Adrenal gland (tissue), 12 donors: ENCODE results near the gene MBNL2. TPM values are rescaled to one million over a fixed set of nuclear protein-coding genes. Genes with fewer than 3 reads are reported as not detected.

ENCODE experiments used
- DNase-seq, 7 donors: peaks; one replicate each; pipeline ENCODE4 v3.0.0-alpha.2; 2019 to 2020
- H3K27ac ChIP-seq, 5 donors: fragments of 200-600 bp; sonication (generic) in 4 of 5; 1 replicate in 3 of 5; 2 replicates in 2 of 5; pipeline versions ENCODE4 v1.5.1 to v1.8.0; 2016 to 2020; ENCODE audit warnings: mild to moderate bottlenecking in 1 of 5
- H3K27me3 ChIP-seq: fragments of 200-600 bp; 2 replicates; pipeline ENCODE4 v1.8.0; 2021
- H3K36me3 ChIP-seq, 2 donors: fragments of 200-600 bp; replicated peaks in 1 of 2; 1 replicate in 1 of 2; 2 replicates in 1 of 2; pipeline versions ENCODE4 v1.5.1 to v1.8.0; 2018 to 2022
- H3K4me1 ChIP-seq, 2 donors: fragments of 200-600 bp; replicated peaks in 1 of 2; 1 replicate in 1 of 2; 2 replicates in 1 of 2; pipeline versions ENCODE4 v1.5.1 to v1.8.0; 2018 to 2021
- H3K4me3 ChIP-seq, 4 donors: fragments of 200-600 bp; sonication (generic) in 3 of 4; one replicate each; pipeline ENCODE4 v1.5.1; 2016 to 2018
- H3K9me3 ChIP-seq, 3 donors: fragments of 200-600 bp; sonication (generic) in 1 of 3; replicated peaks in 1 of 3; 1 replicate in 2 of 3; 2 replicates in 1 of 3; pipeline versions ENCODE4 v1.5.1 to v1.8.0; 2016 to 2021
- POLR2A ChIP-seq, 2 donors: fragments of 450-650 bp; IDR thresholded peaks; one replicate each; pipeline ENCODE4 v1.6.1; 2017; ENCODE audit warnings: antibody characterized with exemption in 2 of 2, mild to moderate bottlenecking in 2 of 2, moderate library complexity in 1 of 2
- WGBS, 4 donors: extraction: QIAGEN DNeasy Blood & Tissue Kit in 2 of 4; methylation state at CpG; one replicate each; pipeline versions ENCODE4 v1.1.5 to v1.1.7; 2013 to 2017; 5-methylcytosine and 5-hydroxymethylcytosine counted together
- intact Hi-C, 2 donors: fragments of 100-400 bp; cut with DNase I; formaldehyde crosslinking; loops; one replicate each; pipeline versions ENCODE4 v1.14.1 to v1.15.0; 2022 to 2023
- polyA plus RNA-seq, 3 donors: library from polyadenylated mRNA; stranded (reverse); fragments of 200-250 nt in 2 of 3; fragments of 350-450 nt in 1 of 3; fragmentation: Illumina TruSeq in 1 of 3; extraction: RNeasy Lipid Tissue Mini Kit (QIAGEN cat#74804) in 1 of 3; gene quantifications; one replicate each; pipeline ENCODE4 v1.2.3, GENCODE V29; 2013 to 2014
- total RNA-seq, 9 donors: library from RNA; depleted of rRNA in 4 of 9; stranded (reverse); fragments of >200 nt in 4 of 9; fragments of 120-200 nt in 1 of 9; fragmentation: NEBNext Ultra II Directional in 1 of 9; extraction: Animal tissue kit (Norgen Biotek cat#: 25700) in 1 of 9; gene quantifications; one replicate each; pipeline versions ENCODE4 v1.1.0 to v1.2.4, GENCODE V29; 2013 to 2023
- TF ChIP-seq, protein P1 (sequence below), 6 experiments: fragments of 450-650 bp in 4 of 6; fragments of 200-600 bp in 2 of 6; sonication (generic) in 1 of 6; IDR thresholded peaks; 1 replicate in 5 of 6; 2 replicates in 1 of 6; pipeline versions ENCODE4 v1.5.1 to v1.8.0; 2016 to 2021; ENCODE audit warnings: antibody characterized with exemption in 6 of 6, mild to moderate bottlenecking in 2 of 6, moderate library complexity in 1 of 6
- donor health status: healthy with polysubstance abuse.
- donor health status: Bipolar disorder and iron deficiency.
- donor health status: DM: yes; HTN: yes; CAD: no.
- donor health status: DM: no; HTN: no; CAD: no.
- donor health status: DM: no; HTN: no; CAD: no.
- donor health status: DM: yes; HTN: yes; CAD: no.

Gene MBNL2
- total and polyA plus RNA-seq, 12 donors = 29.2 to 250 (median 130) TPM

DNA sequence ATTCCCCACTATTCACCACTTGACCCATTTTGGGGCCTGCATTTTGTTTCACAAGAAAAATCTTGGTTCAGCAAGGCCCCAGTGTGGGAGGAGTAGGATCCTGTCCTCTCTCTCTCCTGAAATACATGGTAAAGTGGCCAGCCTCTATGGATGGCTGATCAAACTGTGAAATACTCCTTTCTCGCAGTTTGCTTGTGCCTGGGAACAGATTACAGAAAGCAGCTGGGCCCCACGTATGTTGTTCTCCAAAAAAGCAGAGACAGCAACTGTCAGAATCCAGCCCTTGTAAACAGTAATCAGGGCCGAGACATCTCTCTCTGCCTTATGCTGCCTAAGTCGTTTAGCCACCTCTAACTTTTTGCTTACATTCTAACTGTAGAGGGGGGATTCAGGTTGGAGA, 150.8 kb downstream of the MBNL2 start:
- H3K4me3 ChIP-seq = no peak overlapping the region
- peaks cover 0 to 34% of the 10 kb centered on the region in 2 donors for H3K36me3 ChIP-seq
- no peaks in the 10 kb centered on the region for H3K27me3 ChIP-seq
- no peaks in the 10 kb centered on the region for H3K9me3 ChIP-seq
- no peak overlapping the region for H3K27ac ChIP-seq
- no peak for DNase-seq
- intact Hi-C loops = no loop called here
- H3K4me1 ChIP-seq = peaks cover 9 to 19% of the 10 kb centered on the region in 2 donors
- no peak for TF ChIP-seq POLR2A (IDR thresholded peaks at IDR 0.05)
- TF ChIP-seq, protein P1, sequence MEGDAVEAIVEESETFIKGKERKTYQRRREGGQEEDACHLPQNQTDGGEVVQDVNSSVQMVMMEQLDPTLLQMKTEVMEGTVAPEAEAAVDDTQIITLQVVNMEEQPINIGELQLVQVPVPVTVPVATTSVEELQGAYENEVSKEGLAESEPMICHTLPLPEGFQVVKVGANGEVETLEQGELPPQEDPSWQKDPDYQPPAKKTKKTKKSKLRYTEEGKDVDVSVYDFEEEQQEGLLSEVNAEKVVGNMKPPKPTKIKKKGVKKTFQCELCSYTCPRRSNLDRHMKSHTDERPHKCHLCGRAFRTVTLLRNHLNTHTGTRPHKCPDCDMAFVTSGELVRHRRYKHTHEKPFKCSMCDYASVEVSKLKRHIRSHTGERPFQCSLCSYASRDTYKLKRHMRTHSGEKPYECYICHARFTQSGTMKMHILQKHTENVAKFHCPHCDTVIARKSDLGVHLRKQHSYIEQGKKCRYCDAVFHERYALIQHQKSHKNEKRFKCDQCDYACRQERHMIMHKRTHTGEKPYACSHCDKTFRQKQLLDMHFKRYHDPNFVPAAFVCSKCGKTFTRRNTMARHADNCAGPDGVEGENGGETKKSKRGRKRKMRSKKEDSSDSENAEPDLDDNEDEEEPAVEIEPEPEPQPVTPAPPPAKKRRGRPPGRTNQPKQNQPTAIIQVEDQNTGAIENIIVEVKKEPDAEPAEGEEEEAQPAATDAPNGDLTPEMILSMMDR (IDR thresholded peaks at IDR 0.05) = no peak
- 54 to 84% (median 76%) methylated on average over 4 of the region's 4 CpGs for WGBS, 4 donors

DNA sequence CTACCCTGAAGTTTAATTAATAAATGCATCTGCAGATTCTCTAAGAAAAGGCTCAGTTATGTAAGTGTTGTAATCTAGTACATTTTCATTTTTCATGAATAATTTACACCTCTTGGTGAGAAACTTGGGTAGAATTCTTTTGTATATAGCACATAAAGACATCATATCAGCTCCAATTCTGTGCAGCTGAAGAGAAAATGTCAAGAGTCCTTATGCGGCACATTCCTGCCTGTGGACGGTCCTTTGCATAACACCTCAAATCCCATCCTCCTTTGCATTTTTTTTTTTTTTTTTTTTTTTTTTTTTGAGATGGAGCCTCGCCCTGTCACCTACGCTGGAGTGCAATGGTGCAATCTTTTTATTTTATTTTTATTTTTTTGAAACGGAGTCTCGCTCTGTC, 151.7 kb downstream of the MBNL2 start:
- H3K4me1 ChIP-seq = peaks cover 4 to 11% of the 10 kb centered on the region in 2 donors
- intact Hi-C loops = no loop called here
- no peak overlapping the region for H3K4me3 ChIP-seq
- TF ChIP-seq, protein P1 (IDR thresholded peaks at IDR 0.05) = no peak
- no peak for TF ChIP-seq POLR2A (IDR thresholded peaks at IDR 0.05)
- H3K27me3 ChIP-seq = no peaks in the 10 kb centered on the region
- no peak for DNase-seq
- no peak overlapping the region for H3K27ac ChIP-seq
- no peaks in the 10 kb centered on the region for H3K9me3 ChIP-seq
- 94 to 98% (median 97%) methylated on average over 4 to 6 of the region's 6 CpGs for WGBS, 4 donors
- peaks cover 0 to 34% of the 10 kb centered on the region in 2 donors for H3K36me3 ChIP-seq

DNA sequence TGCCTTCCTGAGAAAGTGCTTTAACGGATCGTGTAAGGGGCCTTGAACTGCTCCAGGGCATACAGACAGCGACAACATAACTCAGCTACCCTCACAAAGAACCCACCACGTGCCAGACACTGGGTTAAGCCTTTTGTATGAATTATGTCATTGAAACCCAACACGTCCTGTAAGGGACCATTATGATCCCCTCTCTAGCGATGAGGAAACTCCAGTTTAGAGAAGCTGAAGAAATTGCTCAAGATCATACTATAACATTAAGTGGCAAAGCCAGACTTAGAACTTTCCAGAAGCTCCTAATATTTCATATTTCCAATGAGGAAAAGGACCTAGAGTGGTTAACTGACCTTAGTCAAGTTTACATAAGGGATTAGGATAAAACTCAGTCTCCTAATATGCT, 154.8 kb downstream of the MBNL2 start:
- Histone ChIP-seq H3K9me3 (no peaks in the 10 kb centered on the region), H3K36me3 (peaks cover 0 to 26% of the 10 kb centered on the region in 2 donors), H3K27me3 (no peaks in the 10 kb centered on the region), H3K4me1 (no peaks in the 10 kb centered on the region), H3K27ac (peak overlapping the region in 1 of 5 donors; percentile 25), H3K4me3 (no peak overlapping the region)
- 83 to 90% (median 87%) methylated on average over 6 of the region's 6 CpGs for WGBS, 4 donors
- no peak for DNase-seq
- no peak for TF ChIP-seq POLR2A (IDR thresholded peaks at IDR 0.05)
- TF ChIP-seq, protein P1 (IDR thresholded peaks at IDR 0.05) = no peak
- intact Hi-C loops = no loop called here

DNA sequence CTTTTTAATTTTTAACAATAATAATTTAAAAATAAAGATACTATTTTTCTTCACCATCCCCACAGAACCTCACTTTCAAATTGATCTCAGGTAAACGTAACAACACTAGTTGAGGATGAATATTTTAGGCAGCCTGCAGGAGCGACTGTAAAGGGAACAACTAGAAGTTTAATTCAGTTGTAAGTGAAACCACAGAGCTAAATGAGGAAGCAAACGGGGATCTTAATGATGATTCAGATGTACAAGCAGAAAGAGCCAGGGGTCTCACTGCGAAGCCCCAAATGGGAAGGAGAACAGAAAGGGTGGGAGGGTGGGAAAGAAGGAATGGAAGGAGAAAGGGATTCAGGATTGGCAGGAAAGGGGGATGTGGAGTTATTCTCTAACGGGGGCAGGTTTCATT, 157.3 kb downstream of the MBNL2 start:
- Histone ChIP-seq H3K9me3 (no peaks in the 10 kb centered on the region), H3K27ac (no peak overlapping the region), H3K36me3 (peaks cover 0 to 15% of the 10 kb centered on the region in 2 donors), H3K27me3 (no peaks in the 10 kb centered on the region), H3K4me3 (no peak overlapping the region), H3K4me1 (peaks cover 0 to 10% of the 10 kb centered on the region in 2 donors)
- no peak for DNase-seq
- intact Hi-C loops = no loop called here
- WGBS, 4 donors = 84 to 89% (median 86%) methylated on average over 5 of the region's 5 CpGs
- TF ChIP-seq, protein P1 (IDR thresholded peaks at IDR 0.05) = no peak
- TF ChIP-seq POLR2A (IDR thresholded peaks at IDR 0.05) = no peak
